DMS153 (cell line): ENCODE results near the gene PLEKHS1.

Source experiments
- DNase-seq: peaks from one replicate; lab custom pipeline; 2025; lab: John Stamatoyannopoulos, UW

The PLEKHS1 gene

DNA sequence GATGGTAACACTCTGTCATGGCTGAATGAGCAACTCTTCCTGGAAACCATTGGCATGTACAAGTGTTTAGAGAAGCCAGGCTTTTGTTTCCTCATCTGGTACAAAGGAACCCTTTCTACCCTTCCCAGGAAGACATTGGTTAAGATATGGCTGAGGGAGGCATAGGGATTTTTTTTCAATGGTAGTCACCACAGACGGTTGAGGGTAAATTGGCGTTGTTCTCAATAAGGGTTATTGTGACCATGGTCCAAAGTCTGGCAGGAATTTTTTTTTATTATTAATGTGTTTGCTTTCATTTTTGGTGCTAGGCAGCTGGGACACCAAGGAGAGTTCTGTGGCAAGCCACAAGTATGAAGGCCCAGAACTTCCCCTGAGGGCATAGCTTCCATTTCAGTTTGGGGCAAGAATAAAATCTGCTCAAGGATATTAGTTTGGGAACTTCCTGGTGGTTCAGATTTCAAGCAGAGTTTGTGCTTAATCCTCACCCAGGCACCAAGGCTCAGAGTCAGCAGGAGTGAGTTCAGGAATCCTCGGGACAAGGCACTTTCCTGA is at the start of gene PLEKHS1:
PLEKHS1 (plus strand) TSS at position 502 of the 552 bp plus-strand sequence. CDS start 3,596 bp downstream, outside the sequence.
- DNase-seq = no peak

DNA sequence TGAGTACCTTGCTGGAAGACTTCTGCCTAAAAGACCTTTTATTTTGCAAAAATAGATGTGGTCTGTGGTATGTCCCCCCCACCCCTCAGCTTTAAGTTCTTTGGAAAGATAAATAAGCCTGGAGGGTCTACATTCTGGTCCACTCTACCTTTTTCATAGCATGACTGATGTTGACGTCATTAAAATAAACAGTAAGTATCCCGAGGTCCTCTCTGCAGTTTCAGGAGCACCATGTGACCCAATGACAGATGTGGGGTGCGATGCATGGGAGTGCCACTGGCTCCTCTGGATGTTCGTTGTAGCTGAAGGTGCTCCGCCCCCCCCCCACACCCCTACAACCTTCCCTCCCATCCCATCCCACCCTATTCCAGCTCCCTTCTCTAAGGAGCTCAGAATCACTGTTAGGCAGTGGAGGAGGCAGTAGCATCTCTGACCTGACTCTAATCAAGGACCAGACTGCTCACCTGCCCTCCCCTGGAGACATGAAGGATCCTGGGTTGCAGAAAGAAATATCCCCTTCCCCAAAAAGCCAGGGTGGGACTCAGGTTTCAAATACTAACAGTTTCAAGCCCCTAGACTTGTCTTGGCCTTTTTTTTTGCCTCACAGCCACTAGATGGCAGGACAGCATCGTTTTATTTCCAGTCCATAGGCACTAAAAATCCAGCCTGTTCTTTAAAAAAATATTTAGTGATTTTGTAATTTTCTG is 46.7 kb upstream of the PLEKHS1 start:
- peak; percentile 11 for DNase-seq

DNA sequence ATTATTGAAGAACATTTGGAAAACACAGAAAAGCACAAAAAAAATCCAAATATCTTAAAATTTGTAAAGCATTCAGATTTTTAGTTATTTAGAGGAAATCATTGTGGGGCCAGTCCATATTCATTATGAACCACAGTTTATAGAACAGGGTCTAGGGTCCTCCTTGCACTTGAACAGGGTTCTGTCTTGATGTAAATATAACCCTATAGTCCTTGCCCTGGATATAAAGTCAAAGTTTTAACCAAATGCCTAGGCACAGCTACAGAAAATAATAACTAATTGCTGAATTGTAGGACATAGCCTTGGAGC is 46.2 kb upstream of the PLEKHS1 start:
- no peak for DNase-seq

DNA sequence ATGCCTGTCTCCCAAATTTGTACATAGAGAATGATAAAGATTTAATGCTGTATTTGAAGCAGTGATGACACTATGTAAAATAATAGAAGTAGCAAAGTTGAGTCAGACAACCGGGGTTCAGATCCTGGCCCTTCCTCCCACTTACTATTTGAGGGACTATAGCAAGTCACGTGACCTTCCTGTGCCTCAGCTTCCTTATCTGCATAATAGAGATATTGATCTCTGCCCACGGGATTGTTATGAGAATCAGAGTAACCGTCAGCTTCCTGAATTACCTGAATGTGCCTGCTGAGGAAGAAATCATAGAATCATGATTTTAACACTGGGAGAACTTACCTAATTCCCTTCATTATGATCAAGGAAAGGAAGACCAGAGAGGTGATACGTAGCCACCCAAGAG is 44.9 kb upstream of the PLEKHS1 start:
- no peak for DNase-seq

DNA sequence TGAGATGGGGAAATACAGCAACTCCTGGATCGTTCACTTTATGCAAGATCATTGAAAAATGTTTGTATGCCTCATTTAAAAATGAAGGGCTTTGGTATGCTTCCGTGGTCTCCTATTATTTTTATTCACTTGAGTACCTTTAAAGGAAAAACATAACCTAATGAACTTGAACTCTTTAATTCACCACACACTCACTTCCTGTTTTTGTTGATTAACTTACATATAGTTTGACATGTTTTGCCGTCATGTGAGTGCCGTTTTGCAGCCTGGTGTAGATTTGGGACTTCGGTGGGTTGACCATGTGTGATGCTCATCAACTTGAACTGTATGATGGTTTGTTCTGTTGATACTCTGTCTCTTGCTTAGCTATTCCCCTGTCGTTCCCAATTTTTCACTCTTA is 42.8 kb upstream of the PLEKHS1 start:
- no peak for DNase-seq

DNA sequence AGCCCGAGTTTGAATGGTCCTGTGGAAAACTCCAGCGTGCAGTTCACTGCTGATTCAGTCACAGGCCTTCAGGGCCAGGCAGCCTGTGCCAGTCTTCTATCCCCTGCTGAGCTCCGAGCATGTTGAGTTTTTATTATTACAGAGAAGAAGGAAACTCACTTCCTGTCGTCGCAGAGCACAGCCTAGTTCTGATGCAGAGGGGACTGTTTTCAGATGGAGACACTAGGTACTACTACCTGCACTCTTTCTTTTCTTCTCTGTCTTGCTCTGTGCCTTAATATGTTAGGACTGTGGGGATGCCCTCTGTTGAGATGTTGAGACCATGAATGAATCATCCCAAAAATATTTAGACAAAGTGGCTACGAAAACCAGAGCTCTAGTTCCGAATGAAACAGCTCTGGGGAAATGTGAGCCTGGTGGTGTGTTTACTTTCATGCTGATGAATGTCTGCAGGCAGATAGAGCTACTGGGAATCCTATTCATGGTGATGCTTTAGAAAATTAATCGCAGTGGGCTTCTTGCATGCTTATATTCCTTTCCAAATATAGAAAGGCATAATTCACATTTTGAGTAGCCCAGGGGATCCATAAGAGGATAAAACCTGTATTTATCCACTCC is 42.2 kb upstream of the PLEKHS1 start:
- DNase-seq = peak; percentile 24

DNA sequence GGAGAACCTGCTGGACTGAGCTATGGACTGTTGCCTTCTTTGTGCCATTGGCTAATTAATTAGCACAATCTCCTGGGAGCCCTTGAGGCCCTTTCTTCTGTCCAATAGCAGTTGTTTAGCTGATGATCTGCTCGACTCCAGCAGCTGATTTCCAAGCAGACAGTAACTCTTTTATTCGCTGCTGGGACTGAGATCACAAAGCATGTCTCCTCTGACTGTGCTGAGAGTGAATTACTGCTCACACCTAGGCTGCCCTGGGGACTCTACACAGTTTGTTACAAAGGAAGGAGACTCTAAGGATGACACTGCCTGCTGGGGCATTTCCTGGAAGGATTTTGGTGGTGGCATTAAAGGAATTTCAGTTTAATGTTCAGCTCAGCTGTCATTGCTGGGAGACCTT is 40.3 kb upstream of the PLEKHS1 start:
- DNase-seq = no peak

DNA sequence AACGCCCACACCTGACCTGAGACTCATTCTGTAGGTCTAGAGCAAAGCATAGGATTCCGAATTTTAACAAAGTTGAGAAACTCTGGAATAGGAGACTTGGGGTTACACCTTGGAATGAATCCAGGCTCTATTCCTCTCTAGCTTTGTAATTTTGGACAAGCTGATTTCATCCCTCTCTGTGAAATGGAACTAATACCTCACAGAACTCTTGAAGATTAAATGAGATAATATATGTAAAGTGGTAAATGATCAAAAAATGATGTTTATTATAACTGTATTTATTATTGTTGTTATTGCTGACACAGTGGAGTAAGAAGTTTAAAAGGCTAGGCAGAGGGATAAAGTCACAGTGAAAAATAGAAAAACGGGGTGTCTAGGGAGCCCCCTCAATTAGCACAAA is 39.5 kb upstream of the PLEKHS1 start:
- DNase-seq = no peak

DNA sequence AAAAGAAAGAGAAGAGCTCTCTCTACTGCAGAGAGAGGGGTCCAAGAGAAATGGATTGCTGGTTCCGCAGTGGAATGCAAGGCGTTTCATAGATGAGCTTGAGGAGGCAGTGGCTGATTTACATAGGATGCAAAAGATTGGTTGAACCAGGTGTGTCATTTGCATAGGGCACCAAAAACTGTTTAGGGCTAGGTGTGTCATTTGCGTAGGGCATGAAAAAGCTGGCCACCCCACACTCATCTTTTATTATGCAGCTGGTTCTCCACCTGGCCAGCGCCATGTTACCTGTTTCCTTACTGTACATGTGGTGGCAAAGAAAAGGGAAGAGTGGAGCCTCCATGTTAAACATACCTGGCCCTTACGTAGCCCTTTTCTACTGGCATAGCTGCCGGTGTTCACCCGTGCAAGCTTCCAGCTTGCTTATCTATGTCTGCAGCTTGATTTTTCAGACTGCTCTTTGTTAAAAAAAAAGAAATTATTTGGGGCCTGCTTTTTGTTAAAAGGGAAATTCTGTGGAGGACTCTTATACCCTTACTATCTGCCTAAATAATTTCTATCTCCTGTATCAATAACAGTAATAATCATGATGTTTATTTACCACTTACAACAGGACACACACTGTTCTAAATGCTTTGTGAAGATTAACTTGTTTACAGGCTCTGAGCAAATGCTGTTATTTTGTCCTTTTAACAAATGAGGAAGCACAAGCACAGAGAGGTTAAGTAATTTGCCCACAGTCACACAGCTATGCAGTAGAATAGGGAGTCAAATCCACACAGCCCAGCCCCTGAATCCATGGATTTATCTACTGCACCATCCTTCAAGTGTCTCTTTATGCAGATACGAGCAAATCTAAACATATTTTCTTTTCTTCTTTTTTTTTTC is 38.5 kb upstream of the PLEKHS1 start:
- DNase-seq = no peak

DNA sequence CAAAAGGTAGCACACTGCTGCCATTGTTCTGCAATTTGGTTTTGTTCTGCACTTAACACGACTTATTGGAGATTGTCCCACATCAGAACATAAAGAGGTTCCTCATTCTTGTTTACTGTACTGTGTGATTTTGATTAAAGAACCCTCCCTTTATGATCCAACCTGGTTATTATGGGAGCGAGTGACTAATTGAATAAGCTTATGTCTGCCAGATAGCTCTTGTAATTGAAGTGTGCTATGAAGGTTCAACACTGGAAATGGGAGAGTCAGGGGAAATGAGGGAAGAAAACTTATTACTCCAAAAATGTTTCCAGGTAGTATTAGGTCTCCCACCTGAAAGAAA is 37.9 kb upstream of the PLEKHS1 start:
- no peak for DNase-seq

DNA sequence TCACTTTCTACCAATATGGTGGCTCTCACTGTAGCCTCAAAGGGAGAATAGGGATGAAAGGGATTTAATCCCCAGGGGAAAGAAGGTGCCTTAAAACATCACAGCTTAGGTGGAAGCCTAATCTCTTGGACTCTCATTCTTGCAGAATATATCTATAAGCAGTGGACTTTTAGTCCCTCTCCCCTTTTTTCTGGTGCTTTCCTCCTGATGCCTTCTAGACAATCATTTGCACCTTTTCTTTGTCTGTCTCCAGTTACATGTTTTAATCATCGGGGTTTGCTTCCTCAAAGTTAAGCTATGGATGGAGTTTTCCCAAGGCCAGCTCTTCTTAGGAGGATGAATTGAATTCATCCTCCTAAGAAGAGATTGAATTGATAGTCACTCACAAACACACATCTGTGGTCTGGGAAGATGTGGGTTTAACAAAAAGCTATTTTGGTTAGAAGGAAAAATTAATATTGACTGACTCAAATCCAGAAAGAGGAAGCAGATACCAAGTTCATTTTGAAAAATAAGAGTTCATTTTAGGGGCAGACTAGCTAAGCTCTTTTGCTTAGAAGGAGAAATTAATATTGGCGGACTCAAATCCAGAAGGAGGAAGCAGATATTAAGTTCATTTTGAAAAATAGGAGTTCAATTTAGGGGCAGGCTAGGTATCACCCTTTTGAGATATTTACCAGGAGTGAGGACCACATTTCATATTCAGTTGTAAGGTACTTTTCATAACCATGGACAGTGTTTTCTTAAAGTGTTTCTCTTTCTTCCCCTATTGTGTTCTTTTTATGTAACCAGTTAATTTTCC is 35.2 kb upstream of the PLEKHS1 start:
- DNase-seq = no peak

DNA sequence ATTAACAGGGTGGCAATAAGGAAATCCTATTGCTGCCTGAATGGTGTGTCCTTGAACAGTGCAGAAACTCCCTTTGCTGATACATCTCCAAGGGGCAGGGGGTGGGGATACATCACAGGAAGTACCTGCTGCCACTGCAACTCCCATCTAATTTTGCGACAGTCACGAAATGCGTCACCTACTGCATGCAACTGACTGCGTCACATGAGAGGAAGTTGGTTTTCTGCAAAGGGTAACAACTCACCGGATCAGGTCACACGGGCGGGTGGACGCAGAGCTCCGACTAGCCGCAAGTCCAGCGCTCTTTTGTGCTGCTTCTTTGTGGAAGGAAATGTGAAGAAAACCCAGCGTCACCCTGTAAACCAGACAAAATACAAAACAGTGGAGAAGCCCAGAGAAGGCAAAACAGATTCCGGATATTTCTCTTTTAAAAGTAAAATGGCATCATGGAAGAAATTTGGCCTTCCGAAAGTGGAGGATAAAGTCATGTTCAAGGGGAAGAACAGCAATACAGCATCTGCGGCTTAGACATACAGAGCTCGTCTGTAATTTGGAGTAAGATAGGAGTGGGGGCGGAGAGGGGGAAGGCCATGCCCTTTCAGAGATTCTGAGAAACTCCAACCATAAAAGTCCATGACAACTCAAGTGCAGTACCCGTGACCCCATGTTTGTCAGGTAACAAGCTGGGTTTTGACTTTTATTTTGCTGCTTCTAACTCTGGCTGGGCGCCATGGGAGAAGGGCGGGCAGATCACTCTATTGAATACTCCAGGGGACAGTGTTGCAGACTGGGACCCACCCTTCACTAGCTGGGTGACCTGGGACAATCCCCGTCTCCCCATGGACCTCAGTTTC is 32.3 kb upstream of the PLEKHS1 start:
- DNase-seq = peak; percentile 82

DNA sequence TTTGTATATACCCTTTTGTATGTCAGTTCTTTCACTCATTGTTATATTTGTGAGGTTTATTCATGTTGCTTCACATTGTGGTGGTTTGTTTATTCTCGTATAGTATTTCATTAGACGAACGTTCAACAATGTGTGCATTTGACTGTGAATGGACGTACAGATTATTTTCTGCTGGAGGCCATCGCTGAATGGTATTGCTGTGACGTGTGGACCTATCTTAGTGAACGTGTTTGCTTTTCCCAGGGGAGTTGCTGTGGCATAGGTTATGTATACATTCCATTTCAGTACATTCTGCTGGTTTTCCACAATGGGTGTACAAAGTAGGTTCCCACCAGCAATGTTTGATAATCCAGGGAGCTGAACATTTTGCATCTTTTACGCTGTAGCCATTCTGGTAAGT is 31.1 kb upstream of the PLEKHS1 start:
- peak; percentile 7 for DNase-seq

DNA sequence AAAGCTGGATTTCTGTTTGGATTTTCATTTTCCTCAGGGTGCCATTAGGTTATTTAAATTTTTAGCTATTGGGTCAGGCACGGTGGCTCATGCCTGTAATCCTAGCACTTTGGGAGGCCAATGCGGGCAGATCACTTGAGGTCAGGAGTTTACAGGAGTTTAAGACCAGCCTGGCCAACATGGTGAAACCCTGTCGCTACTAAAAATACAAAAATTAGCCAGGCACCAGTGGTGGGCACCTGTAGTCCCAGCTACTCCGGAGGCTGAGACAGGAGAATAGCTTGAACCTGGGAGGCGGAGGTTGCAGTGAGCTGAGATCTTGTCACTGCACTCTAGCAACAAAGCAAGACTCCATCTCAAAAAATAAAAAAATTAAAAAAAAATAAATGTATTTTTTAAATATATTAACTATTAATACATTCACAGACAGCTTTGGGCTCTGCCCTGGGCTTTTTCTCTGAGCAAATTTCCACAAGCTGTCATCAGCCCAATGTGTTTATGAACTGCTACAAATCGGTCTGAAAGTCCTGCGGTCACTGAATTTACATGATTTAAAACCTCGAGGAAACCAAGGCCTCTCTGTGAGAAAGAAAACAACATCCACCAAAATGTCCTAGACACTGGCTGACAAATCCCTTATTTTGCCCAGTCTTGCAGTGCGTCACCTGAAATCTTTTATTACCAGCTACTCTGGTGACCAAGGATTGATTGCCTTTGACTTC is 19.2 kb upstream of the PLEKHS1 start:
- DNase-seq = no peak

DNA sequence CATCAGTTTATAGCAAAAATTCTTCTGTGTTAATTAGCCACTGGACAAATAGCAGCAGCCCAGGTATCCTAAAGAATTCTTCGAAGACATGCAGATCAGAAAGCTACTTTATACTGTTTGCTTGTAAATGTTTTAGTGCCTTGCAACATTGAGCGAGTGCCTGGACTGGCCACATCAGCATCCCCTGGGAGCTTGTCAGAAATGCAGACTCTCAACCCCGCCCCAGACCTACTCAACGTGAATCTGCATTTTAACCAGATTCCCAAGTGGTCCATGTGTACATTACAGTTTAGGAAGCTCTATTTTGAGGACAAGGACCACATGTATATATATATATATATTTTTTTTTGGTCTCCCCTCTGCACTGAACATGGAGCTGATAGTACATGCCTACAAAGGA is 18.5 kb upstream of the PLEKHS1 start:
- no peak for DNase-seq

DNA sequence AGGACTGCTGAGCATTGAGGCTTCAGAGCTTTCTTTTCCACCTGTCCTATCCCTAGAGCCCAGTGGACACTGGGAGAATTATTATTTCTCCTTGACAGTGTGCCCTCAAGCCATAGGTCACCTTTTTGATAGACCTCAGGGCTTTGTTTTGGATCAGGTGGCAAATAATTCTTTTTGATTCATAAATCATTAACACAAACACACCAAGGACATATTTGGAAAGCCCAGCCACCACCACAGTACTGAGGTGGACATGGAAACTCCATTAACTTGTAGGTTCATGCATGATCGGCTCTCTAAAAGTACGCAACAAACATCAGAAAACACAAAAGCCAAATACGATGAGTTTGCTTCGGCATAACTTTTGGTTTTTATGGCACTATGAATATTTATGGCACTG is 17.8 kb upstream of the PLEKHS1 start:
- DNase-seq = no peak

DNA sequence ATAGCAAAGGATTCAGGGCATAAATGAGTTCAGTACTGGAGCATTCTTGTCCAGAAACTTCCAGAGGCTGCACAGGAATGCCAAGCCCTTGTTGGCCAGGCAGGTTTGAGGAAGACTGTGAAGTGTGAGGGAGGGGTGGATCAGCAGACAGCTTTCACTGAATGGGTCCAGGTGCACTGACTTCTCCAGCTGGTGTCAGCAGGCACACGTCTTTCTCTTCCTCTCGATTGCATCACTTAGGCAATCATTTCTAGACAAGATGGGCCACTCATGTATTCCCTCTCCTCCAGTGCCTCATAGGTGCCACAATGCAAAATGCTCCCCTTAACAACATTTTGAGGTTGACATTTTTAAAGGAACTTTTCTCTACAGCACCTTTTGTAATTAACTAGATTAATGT is 15.6 kb upstream of the PLEKHS1 start:
- peak; percentile 55 for DNase-seq

DNA sequence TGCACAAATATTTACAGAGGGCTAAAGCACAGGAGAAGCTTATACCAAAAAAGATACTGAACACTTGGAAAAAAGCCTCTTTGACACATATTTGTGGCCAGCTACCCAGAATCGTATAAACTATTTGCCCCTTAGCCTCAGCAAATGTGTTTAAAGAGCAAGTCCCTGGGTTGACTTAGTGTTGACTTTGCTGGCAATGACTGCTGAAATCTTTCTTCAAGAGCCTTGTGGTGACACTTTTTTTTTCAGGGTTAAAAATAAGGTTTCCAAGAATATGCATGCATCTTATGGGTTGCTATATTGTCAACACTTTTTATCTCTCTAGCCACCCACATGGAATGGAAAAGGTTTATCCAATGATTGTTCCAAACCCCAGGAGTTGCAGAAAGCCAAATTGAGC is 14.9 kb upstream of the PLEKHS1 start:
- DNase-seq = no peak

DNA sequence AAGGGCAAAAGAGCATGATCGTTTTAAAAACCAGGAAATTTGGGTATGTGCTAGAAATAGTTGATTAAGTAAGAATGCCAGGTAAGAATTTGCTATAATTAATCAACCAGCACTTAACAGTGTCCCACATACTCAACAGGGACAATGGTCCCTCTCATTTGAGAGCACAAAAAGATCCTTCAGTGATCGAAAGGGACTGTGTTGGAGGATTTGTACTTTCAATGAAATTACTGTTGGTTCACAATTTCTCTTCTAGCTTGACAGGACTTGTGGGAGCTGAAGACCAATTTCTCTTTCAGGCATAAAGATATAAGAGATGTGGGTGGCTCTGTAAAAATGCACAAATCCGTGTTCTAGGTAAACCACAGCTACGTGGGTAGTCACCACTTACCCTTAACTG is 12.5 kb upstream of the PLEKHS1 start:
- DNase-seq = no peak

DNA sequence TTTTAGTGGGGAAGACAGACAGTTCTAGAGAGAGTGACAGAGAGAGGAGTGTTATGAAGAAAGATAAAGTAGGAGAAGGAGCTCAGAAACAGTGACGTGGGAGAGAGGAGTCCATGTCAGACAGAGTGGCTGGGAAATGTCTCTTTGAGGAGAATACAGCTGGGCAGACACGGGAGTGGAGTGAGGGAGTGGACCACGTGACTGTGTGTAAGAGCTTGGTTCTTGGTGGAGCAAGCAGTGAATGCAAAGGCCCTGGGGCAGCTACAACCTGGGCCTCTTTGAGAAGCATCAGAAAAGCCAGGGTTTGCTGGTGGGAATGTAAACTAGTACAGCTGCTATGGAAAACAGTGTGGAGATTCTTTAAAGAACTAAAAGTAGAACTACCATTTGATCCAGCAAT is 11.9 kb upstream of the PLEKHS1 start:
- DNase-seq = no peak

DNA sequence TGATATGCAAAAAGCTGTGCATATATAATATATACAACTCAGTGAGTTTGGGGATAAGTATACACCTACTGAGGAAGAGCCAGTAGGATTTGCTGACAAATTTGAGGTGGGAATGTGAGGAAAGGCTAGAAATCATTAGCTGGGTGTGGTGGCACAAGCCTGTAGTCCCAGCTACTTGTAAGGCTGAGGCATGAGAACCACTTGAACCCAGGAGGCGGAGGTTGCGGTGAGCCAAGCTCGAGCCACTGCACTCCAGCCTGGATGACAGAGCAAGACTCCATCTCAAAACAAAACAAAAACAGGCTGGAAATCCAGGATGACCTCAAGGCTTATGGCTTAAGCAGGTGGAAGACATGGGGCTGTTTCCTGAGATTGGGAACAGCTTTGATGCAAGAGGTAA is 10.6 kb upstream of the PLEKHS1 start:
- no peak for DNase-seq
